HL-60 (cell line): ENCODE data around the gene VAMP2.

Experiments used
- POLR2AphosphoS5 ChIP-seq: IDR thresholded peaks from 2 replicates; pipeline ENCODE4 v1.6.1; 2012; ENCODE audit warnings: low read depth
- TF ChIP-seq, protein P1 (sequence below): IDR thresholded peaks from one replicate; pipeline ENCODE4 v1.5.1; 2011; ENCODE audit warnings: low read length, control low read depth, inconsistent platforms; ENCODE audit not compliant: insufficient read depth
- TF ChIP-seq, protein P2 (sequence below): IDR thresholded peaks from 2 replicates; pipeline ENCODE4 v1.6.1; 2012; ENCODE audit warnings: low read depth; ENCODE audit not compliant: insufficient replicate concordance

DNA sequence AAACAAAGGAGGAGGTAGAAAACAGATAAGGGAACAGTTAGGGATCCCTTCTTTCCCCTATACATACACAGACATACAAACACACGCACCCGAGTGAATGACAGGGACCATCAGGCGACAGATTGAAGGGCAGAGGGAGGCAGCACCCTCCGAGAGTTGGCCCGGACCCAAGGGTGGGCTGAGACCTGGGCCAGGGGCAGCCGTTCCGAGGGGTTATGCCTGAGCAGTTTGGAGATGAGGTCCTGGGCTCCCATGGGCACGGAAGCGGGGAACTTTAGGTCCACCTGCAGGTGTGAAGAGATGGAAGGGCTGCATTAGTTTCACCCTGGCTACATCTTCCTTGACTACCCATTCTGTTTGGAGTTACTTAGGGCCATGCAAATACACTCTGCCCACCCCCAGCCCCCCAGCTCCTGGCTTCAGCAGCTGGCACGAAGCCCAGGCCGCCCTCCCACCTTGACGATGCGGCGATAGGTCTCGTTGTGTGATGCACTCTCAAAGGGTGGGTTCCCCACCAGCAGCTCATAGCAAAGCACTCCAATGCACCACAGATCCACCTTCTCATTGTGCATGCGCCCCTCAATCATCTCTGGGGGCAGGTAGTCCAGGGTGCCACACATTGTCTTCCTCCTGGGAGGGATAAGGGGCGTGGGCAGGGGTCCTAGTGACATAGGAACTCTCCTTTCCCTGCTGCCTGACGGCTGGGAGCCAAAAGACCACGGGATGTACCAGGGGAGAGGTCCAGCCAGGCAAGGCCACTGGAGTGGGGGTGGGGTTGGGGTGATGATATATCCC, 42.2 kb upstream of the VAMP2 start:
- TF ChIP-seq, protein P1, sequence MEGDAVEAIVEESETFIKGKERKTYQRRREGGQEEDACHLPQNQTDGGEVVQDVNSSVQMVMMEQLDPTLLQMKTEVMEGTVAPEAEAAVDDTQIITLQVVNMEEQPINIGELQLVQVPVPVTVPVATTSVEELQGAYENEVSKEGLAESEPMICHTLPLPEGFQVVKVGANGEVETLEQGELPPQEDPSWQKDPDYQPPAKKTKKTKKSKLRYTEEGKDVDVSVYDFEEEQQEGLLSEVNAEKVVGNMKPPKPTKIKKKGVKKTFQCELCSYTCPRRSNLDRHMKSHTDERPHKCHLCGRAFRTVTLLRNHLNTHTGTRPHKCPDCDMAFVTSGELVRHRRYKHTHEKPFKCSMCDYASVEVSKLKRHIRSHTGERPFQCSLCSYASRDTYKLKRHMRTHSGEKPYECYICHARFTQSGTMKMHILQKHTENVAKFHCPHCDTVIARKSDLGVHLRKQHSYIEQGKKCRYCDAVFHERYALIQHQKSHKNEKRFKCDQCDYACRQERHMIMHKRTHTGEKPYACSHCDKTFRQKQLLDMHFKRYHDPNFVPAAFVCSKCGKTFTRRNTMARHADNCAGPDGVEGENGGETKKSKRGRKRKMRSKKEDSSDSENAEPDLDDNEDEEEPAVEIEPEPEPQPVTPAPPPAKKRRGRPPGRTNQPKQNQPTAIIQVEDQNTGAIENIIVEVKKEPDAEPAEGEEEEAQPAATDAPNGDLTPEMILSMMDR: no peak
- TF ChIP-seq, protein P2, sequence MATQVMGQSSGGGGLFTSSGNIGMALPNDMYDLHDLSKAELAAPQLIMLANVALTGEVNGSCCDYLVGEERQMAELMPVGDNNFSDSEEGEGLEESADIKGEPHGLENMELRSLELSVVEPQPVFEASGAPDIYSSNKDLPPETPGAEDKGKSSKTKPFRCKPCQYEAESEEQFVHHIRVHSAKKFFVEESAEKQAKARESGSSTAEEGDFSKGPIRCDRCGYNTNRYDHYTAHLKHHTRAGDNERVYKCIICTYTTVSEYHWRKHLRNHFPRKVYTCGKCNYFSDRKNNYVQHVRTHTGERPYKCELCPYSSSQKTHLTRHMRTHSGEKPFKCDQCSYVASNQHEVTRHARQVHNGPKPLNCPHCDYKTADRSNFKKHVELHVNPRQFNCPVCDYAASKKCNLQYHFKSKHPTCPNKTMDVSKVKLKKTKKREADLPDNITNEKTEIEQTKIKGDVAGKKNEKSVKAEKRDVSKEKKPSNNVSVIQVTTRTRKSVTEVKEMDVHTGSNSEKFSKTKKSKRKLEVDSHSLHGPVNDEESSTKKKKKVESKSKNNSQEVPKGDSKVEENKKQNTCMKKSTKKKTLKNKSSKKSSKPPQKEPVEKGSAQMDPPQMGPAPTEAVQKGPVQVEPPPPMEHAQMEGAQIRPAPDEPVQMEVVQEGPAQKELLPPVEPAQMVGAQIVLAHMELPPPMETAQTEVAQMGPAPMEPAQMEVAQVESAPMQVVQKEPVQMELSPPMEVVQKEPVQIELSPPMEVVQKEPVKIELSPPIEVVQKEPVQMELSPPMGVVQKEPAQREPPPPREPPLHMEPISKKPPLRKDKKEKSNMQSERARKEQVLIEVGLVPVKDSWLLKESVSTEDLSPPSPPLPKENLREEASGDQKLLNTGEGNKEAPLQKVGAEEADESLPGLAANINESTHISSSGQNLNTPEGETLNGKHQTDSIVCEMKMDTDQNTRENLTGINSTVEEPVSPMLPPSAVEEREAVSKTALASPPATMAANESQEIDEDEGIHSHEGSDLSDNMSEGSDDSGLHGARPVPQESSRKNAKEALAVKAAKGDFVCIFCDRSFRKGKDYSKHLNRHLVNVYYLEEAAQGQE: no peak
- no peak for TF ChIP-seq POLR2AphosphoS5
